22Rv1 (cell line): Measurements from ENCODE around the gene TACSTD2.

Experiments used
- CTCF ChIP-seq: fragments of 450-650 bp; IDR thresholded peaks from 2 replicates; pipeline ENCODE4 v1.5.1; 2017; ENCODE audit warnings: mild to moderate bottlenecking
- ZFX ChIP-seq: fragments of 450-650 bp; IDR thresholded peaks from 2 replicates; pipeline ENCODE4 v1.6.1; 2017; ENCODE audit warnings: antibody characterized with exemption, borderline replicate concordance

DNA sequence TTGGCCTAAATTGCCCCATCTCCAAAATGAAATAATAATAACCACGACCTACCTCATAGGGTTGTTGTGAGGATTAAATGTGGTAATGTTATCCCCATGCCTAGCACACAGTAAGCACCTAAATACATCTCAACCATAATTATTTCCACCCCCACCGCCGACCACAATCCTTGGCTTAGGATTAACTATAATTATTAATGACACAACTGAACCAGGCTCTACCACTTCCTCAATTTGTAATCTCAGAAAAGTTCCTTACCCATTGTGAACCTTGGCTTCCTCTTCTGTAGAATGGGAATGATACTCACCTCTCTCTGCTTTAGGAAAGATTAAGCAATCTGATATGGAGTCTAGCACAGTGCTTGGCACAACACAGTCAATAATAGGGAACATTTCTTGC lies 44.3 kb upstream of the TACSTD2 start:
- TF ChIP-seq CTCF (no peak), ZFX (no peak)
